Erythroblast (primary cell): ENCODE data around the gene APLN.

Source experiments
- GATA1 ChIP-seq: IDR thresholded peaks from 2 replicates; pipeline ENCODE4 v1.6.1; 2011; ENCODE audit warnings: low read depth, mild to moderate bottlenecking, control low read depth, low read length, moderate library complexity
- POLR2A ChIP-seq: IDR thresholded peaks from 2 replicates; pipeline ENCODE4 v1.6.1; 2011; ENCODE audit warnings: mild to moderate bottlenecking, low read length

DNA sequence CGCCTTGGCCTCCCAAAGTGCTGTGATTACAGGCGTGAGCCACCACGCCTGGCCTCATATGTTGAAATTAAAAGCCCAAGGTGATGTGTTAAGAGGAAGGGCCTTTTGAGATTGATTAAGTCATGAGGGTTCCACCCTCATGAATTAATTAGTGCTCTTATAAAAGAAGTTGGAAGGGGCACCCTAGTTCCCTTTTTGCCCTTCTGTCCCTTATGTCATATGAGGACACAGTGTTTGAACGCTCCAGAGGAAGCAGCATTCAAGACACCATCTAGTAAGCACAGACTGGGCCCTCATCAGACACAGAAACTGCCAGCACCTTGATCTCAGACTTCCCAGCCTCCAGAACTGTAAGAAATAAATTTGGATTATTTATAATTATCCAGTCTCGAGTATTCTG lies 5.1 kb upstream of the APLN start:
- TF ChIP-seq POLR2A (no peak), GATA1 (no peak)
